SW 1271 (cell line): ENCODE data around the gene APLNR.
"Not testable (repeated sequence)": the region's sequence is repeated elsewhere in the genome, so short reads cannot be mapped to it uniquely, and the experiment has no call there.

Experiments used
- DNase-seq, 2 experiments: peaks; one replicate each; lab custom pipeline; 2025; lab: John Stamatoyannopoulos, UW

APLNR gene

DNA sequence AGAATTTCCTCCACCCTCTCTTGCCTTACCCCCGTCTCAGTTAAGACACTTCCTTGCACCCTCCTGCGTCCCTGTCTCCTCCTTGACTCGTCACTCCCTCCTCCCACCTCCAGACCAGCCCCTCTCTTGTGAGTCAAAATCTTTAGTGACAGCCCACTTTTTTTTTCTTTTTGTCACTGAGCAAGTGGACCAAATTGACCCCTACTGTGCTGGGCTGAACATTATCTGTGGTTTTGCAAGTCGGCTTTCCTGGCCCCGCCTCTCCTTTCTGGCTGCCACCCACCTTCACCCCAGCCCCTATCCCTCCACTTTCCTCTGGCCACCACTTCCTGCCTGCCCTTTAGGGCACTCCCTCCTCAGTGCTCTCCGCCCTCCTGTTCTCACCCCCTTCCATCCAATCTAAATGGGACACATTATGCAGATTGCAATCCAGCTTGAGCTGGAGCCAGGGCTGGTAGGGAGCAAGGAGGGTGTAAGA is at the start of gene APLNR:
Gene APLNR, minus strand, starts transcription at position 47 of the 478 bp plus-strand sequence. CDS start 246 bp downstream, outside the sequence.
- DNase-seq: no peak

GRCh38 chr11:57283231-57283990 is 46.4 kb upstream of the APLNR start:
- no peak for DNase-seq

GRCh38 chr11:57281546-57281945 is 44.5 kb upstream of the APLNR start:
- not testable (repeated sequence) for DNase-seq

DNA sequence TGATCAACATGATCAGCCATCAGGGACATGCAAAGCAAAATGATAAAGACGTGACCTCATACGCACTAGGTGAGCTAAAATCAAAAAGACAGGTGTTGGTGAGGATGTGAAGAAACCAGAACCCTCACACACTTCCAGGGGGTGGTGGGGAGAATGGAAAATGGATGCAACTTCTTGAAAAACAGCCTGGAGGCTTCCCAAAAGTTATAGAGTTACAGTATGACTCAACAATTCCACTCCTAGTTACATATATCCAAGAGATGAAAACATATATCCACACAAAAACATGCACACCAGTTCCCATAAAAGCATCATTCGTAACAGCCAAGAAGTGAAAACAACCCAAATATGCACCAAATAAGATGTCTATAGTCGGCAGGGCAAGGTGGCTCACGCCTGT is 42.1 kb upstream of the APLNR start:
- no peak for DNase-seq

- no peak for DNase-seq
Measured at GRCh38 chr11:57278721-57279095, 41.7 kb upstream of the APLNR start.

- DNase-seq: peak in 1 of 2 experiments; percentile 72
Measured at GRCh38 chr11:57277845-57278720, 41.0 kb upstream of the APLNR start.

- DNase-seq: no peak
Measured at GRCh38 chr11:57276971-57277675, 40.1 kb upstream of the APLNR start.

DNA sequence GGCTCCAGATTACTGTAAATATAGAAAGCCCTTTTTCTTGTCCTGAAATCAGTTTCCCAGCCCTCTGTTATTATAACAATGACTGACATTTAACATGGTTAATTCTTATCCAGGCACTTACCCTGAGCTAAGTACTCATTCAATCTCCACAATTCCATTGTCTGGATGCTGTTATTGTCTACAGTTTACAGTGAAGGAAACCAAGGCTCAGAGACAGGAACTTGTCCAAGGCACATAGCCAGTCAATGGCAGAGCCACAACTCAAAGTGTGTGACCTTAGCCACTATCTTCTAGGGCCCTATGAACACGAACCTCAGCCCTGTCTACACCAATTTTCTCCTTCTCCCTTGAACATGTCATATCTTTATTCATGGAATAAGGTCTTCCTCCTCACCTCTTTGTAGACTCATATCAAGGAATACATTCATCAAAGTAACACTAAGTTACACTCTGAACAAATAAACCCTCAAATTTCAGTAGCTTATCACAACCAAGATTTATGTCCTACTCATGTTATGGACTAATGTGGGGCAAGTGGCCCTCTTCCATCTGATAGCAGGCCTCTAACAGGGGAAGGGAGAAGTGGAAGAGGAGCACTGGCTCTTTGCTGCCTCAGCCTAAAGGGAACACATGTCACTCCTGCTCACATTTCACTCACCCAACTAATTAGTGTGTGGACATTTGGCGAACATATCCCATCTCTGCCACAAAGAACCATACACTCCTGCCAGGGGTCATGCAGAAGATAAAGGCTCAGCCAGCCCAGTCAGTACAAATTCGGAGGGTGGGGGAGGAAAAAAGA is 39.3 kb upstream of the APLNR start:
- DNase-seq: no peak

GRCh38 chr11:57275582-57275981 is 38.5 kb upstream of the APLNR start:
- no peak for DNase-seq

GRCh38 chr11:57274904-57275498 is 38.0 kb upstream of the APLNR start:
- DNase-seq: no peak

GRCh38 chr11:57273448-57274058 is 36.5 kb upstream of the APLNR start:
- no peak for DNase-seq

- DNase-seq: no peak
Measured at GRCh38 chr11:57269571-57270021, 32.5 kb upstream of the APLNR start.

DNA sequence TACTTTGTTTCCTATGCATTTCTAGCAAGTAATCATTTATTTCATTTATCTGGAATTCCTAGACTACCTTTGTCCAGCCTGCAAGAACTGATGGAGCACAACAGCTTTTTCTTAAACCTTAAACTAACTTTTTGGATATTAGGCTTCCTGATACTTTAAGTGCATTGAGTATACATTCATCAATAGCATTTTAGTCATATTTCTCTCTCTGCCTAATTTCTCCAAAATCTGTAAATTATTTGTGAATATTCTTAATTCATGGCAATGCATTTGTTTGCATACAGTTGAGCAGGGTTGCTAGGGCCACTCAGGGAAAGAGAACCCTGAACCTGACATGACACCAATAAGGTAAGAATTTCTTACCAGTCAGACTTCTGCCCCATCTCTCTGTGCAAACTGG is 29.1 kb upstream of the APLNR start:
- DNase-seq: no peak

- no peak for DNase-seq
Measured at GRCh38 chr11:57263351-57263750, 26.3 kb upstream of the APLNR start.

DNA sequence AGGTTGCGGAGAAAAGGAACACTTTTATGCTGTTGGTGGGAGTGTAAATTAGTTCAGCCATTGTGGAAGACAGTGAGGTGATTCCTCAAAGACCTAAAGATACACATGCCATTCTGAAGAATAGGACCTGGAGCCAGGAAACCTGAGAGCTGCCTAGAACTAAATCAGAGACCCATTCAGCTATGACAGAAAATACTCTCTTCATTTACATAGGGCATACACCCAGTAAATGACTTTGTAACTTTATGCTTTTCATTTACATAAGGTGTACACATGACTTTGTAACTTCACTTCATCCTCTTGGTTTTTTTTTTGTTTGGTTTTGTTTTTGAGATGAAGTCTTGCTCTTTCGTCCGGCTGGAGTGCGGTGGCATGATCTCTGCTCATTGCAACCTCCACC is 25.1 kb upstream of the APLNR start:
- no peak for DNase-seq

- DNase-seq: no peak
Measured at GRCh38 chr11:57260937-57261783, 24.1 kb upstream of the APLNR start.

DNA sequence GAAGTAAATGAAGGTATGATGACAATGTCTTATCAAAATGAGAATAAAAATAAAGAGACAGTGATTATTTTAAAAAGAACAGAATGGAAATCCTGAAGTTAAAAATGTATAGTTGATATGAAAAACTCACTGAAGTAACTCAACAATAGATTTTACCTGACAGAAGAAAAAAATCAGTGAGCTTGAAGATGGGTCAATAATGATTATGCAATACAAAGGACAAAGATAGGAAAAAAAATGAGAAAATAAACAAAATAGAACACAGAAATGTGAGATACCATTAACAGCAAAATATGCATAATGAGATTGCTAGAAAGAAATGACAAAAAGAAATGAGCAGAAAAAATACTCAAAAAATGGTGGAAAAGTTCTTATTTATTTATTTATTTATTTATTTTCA is 19.1 kb upstream of the APLNR start:
- no peak for DNase-seq

DNA sequence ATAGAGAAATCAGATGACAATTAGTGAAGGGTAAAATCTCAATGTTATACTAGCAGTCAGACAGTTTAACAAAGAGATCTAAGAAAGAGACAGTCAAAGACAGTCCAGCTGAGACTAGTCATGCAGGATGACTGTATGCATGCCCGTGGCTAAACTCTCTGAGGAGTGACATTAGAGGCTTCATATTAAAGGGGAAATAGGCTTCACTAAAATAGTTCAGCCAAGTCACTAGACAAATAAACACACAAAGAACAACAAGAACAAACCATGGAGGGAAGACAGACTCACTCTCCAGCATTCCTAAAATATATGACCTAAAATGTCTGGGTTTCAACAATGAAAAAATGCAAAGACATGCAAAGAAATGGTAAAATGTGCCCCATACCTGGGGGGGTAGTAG is 18.6 kb upstream of the APLNR start:
- DNase-seq: no peak

DNA sequence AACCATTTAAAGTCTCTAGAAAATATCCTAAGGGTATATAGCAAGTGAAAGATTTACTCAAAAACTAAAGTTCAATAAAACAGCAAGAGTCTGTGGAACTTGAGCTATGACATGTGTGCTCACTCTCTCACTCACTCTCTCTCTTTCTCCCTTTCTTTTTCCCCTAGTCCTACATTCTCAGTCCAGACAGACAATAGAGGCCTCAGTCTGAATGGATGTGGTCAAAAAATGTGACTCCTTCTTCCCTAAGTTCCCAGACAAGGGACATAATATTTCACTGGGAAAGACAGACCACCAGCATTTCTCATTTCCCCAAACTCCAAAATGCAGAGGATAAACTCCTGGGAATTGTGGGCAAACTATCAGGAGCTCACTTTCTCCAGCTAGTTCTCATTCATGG is 17.6 kb upstream of the APLNR start:
- no peak for DNase-seq
